ENCODE results near the gene TAF6.
A peak's percentile ranks its signal among the peaks of the same experiment; 100 is the strongest.

TAF6 gene

DNA sequence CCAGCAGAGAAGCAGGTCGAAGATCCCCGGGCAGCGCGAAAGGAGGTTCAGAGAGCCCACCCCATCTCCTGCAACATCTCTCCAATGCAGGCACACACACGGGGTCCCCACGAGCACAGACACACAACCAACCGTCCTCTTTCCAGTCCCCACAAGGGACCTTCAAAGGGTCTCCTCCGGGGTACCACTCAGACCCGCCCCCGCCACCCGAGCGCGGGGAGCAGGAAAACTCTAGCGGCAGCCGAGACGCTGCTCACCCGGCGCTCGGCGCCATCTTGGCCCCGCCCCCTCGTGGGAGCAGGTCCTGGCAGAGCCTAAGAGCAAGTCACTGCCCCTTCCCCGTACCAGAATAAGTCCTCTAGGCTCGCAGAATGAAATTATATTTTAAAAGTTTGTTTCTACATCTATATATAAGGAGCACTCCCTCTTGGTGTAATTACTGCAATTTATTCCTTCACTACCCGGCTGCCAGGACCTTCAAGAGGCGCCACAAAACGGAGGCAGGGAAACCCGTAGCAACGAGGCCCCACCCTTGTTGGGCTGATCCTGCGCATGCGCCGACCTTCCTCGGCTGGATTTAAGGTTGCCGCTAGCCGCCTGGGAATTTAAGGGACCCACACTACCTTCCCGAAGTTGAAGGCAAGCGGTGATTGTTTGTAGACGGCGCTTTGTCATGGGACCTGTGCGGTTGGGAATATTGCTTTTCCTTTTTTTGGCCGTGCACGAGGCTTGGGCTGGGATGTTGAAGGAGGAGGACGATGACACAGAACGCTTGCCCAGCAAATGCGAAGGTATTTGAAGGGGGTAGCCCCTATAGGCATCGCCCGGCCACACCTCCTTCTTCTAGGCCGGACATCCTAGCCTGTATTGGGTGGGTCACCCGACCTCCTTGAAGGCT lies at the start of gene TAF6, which contains the start of gene CNPY4:
TAF6 (minus strand) TSS at position 287 of the 898 bp plus-strand sequence. CDS start 5,149 bp downstream, outside the sequence.
CNPY4 (plus strand) TSS at position 563 of the 898 bp plus-strand sequence; CDS start at position 674, 111 bp downstream.
- DNase-seq = peak; percentile 64 to 94 (median 90)

DNA sequence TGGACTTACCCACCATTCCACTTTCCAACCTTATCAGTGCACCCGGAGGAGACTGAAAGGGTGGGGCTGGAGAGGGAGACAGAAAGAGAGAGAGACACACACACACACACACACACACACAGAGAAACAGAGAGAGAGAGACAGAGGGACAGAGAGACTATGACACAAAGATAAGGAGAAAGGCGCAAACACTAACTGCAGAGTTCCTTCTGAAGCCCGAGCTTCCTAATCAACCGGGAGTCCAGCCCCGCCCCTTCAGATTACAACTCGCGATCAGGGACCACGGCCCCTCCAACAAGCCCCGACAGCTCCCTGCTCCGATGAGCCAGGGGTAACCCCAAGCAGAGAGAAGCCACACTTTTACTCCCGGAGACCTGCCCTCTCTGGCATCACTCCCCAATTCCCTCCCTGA lies 48.8 kb upstream of the TAF6 start:
- no peak for DNase-seq

DNA sequence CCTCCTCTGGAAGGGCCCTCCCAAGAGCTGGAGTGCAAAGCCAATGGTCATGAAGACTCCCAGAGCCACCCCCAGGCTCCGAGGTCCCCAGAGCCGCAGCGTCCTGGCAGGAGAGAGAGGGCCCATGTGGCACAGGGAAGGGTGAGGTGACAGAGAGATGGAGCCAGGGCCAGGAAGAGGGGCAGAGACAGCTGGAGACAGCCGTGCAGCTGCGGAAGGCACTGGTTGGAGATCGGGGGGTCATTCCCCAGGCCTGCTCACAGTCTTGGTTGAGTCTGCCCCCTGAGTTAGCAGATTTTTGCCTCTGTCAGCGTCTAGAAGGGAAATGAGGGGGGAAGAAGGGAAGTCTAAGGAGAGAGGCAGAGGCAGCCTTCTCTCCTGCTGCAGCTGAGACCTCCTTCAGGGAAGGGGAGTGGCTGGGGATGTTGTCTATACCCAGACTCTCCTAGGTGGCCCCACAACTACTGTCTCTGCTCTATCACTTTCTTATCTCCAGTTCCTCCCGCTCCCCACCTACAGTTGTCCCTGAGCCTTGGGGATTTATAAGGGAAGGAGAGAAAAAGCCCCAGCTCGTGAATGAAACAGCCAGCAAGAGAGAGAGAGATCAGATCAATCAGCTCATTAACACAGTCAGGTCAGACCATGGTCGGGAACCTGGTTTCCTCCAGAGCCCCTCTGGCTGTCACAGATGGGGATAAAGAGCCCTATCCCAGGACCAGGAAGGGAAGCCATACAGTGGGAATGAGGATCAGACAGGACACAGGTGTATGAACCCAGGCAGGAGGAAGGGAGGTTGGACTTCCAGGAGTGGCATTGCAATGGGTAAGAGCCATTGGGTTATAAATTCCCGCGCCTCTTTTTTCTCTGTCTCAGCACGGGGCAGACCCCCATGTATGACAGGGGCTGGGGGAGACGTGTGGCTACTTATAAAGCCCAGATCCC lies 48.1 kb upstream of the TAF6 start:
- peak in 1 of 14 donors; percentile 12 for DNase-seq

DNA sequence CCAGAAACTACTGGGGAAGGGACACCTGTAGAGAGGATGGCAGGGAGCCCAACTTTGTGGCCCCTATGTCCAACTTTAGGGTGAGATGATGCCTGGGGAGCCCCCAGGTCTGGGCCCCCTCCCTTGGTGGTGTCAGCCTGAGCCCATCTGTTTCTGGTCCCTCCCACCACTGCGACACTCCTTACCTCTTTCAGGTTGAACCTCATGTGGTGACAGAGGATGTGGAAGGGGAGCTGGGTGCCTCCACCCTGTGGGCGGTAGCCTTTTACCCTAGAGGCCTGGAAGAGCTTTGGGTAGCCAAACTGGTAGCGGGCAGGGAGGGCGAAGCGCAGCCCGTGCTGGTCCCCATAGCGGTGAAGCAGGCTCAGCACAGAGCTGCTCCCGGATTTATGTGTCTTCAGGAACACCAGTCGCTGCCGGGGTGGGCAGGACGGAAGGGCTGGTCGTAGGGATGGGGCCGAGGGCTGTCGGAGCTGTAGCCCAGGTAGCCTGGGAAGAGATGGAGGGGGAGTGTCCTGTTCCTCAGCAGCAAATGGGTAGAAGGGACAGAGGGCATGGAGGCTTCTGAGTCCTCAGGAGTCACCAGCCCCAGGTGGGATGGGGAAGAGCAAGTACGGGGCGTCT lies 47.3 kb upstream of the TAF6 start:
- no peak for DNase-seq

DNA sequence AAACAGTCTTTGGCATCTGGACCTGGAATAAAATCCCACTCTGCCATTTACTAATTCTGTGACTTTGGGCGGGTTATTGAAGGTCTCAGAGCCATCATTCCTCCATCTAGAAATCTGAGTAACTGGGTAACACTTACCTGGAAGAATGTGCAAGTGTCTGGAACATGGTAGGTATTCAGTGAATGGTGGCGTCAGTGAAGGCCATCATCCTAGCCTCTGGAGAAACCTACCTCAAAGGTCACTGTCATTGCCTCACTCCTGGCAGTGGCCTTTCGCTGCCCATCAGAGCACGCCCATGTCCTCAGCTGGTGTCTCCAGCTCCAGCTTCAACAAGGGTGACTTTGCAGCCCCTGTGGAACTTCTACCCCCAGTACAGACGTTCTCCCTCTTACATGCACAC lies 44.7 kb upstream of the TAF6 start:
- DNase-seq = no peak

DNA sequence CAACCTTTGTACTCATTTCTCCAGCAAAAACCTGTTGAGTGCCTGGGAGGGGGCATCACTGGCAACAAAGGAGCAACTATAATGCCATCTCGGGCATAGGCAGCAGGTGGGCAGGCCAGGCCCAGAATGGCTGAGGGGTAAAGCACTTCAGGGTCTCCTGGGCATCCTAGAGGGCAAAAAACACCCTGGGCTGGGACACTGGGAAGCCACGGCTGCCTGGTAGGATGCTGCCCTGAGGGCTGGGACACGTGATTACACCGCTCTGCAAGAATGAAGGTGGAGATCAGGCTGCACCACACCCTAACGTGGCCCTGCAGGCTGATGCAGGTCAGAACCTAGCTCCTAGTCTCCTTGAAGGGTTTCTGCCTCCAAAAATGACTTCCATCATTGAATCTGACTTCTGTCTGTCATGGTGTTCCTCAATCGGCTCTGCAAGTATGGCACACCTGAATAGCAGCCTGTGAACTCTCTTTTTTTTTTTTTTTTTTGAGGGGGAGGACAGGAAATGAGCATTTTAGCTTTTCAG lies 43.9 kb upstream of the TAF6 start:
- no peak for DNase-seq

DNA sequence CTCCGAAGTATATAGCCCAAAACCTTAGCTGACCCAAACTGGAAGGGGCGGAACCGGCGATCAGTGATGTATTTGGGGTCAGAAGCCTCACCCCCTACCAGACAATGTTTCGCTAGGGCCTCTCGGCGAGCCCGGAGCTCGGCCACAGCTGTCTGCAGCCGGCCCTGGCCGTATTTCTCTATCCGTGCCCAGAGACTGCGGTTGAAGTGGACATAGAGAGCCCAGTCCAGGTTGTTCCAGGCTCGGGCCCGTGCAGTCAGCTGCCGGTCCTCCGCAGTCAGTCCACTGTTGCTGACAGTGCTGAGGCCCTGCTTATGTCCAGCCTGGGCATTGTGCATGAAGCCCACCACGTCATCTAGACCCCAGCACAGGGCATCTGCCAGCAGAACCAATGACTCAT lies 40.9 kb upstream of the TAF6 start:
- DNase-seq = no peak

DNA sequence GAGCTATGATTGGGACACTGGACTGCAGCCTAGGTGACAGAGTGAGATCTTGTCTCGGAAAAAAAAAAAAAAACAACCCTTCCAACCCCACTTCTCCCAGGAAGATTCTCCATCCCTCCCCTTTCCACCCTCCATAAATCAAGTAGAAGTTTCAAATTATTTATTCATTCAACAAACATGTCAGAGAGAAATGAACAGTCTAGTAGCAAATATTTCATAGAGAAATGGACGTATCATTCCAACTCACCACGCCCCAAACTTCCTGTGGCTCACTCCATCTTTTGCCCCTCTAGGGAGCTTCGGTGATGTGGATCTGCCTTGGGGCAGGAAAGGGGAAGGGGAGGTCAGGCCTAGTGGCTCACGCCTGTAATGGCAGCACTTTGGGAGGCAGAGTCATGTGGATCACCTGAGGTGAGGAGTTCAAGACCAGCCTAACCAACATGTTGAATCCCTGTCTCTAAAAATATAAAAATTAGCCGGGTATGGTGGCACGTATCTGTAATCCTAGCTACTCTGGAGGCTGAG lies 40.0 kb upstream of the TAF6 start:
- DNase-seq = no peak

DNA sequence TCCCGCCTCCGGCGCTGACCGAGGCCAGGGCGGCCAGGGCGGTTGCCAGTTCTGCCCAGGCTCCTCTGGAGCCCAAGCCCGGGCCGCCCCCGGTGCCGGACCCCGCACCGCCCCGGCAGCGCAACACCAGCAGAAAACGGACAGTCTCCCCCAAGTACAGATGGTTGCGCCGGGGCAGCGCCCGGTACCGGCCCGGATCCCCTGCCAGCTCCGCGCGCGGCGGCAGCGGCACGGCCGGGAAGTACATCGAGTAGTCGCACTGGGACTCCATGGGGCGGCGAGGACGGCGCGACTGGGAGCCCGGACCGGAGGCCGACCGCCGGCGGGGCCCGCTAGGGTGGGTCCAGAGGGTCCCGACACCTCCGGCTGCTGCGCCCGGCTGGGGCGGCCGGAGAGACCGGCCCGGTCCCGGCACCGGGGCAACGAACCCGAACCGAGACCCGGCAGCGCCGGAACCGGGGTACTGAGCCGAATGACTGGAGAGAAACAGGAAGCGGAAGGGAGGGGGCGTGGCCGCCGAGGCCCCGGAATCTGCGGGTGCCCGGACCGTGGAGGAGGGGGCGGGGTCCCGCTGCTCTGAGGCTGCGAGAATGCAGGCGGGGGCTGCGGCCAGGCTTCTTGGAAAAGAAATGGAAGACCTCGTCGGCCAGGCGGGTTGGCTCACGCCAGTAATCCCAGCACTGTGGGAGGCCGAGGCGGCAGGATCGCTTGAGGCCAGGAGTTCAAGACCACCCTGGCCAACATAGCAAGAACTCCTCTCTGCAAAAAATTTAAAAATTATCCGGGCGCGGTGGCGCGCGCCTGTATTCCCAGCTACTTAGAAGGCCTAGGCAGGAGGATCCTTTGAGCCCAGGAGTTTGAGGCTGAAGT lies 39.3 kb upstream of the TAF6 start, which contains the start of gene TRAPPC14:
TRAPPC14 (minus strand) TSS at position 495 of the 870 bp plus-strand sequence; CDS start at position 271, 224 bp downstream.
- peak; percentile 25 to 88 (median 78) for DNase-seq

DNA sequence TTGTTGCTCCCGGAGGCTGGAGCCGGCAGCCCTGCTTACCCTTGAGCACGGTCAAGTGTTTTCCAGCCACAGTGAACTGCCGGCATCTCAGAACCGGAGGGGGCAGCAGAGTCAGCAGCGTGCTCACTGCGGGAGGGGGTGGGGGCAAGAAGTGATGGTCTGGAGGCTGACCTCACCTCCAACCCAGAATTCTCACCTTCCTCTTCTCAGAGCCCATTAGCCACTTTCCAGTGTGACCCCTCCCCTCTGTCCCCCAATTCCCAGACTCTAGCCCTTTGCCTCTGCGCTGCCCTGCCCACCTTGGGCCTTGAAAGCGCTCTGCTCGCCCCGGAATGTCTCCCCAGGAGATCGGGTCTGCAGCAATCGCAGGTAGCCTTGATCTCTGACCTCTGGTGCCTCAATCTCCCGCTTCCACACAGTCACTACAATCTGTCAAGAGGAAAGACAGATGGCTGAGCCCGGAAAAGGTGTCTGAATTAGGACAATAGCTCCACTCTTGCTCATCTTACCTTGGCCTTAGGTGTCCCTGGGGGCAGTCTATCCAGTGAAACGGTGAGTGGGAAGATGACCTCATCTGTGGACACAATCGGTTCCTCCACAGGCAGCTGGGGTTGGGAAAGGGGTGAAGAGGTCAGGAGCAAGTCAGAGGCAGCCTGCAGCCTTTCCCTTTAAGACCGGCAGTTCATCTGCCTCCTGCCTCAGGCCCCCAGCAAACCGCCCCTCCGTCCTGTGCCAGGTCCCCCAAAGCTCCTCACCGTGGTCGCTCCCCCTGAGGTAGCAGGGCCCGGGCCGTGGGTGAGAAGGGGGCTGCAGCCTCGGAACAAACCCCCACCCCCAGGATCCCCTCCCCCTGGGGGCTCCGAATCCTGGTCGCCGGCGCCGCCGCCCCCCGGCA lies 38.4 kb upstream of the TAF6 start:
- DNase-seq = peak in 2 of 14 donors; percentile 19 to 24

DNA sequence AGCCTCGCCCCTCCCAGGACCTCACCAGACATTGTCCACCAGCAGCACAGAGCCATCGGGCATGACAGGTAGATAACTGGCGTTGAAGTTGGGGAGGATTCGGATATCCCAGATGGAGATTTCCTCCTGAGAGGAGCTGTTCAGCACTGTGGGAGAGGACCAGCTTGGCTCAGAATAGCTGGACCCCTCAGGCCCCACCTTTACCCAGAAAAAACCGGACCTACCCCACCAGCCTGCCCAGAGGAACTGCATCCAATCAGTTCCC lies 37.8 kb upstream of the TAF6 start:
- no peak for DNase-seq

DNA sequence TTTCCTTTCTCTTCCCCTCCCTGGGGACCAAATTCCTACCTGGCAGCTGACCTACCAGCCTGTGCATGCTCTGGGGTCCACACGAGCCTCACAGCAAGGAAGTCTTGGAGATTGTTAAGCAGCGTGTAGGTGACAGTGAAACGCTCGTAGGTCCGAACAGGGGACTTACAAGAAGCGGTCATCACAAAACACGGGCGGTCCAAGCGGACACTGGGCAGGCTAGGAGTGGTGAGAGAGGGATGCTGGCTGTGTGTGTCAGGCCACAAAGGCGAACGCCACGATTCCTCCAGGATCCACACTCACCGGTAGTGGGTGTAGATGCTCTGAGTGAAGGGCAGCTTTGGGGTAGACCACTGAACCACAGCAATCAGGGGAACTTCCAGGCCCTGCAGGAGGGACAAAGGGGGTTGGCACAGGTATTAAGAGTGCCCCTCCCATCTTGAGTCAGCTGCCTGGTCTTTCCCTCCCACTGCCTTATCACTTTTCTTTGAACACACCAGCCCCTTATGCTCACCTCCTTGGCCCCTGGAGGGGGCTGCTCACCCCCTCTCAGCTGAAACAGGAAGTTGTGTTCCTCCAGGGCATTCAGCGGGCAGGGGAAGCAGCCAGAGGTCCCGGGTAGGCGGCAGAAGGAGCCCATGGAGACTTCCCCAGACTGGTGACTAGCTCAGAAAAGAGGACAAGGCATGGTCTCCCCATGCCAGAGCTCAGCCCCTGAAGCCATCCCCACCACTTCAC lies 37.3 kb upstream of the TAF6 start:
- DNase-seq = no peak

DNA sequence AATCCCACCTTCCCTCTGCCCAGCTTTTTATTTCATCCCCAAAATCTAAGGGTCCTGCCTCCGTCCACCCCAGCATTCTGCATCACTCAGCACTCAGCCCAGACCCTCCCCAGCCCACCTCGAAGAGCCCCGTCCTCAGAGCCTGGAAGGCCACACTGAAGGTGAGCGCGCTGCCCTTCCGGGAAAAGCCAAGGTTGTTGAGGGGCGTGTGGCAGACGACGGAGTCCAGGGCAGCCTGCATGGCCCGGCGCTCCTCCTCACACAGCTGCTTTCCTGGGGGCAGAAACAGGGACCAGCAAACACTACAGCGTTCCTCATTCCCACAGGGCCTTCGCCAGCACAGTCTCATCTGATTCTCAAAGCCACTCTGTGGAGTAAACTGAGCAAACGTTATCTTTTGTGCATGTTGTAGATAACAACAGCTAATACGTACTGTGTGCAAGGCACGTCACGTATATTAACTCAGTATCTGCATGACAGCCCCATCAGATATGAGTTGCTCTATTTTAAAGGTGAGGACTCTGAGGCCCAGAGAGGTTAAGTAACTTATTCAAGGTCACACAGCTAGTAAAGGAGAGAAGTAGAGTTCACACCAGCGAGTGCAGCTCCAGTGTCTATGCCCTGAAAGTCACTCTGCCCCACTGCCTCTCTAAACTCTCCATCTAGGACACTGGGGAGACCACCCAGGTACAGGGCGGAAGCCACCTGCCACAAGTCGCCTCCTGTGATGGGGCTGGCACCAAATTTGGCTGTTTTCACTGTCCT lies 36.6 kb upstream of the TAF6 start:
- no peak for DNase-seq

DNA sequence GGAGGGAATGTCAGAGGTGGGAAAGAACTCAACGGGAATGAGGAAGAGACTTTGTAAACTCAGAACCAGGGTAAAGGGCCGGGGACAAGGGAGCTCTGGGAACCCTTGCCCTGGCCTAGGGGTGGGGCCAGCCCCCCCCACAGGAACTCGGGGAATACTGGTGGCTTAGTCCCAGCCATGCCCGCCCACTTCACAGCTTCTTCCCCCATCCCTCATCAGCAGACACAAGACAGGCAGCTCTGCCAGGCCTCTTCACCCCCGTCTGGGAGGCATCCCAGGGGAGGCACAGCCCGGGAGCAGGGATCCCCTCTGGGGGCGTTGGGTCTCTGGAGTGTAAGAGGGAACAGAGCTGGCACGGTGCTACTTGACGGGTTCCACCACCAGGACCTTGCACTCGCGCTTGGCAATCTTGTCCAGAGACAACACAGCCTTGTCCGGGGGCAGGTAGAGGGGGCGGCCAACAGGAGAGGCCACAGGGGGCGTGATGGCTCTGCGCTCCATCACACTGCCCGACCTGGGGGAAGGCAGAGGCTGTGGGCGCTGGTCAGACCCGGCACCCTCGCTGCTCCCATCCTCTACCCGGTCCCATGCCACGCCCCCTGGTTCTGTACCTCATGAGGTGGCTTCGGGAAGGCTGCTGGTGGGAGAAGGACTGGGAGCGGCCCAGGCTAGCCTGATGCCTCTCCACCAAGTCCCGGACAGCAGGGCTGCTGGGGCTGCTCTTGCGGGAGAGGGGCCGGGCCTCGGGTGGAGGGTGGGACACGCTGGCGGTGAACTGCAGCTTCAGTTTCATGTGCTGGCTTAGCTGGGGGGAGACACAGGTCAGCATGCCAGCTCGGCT lies 35.7 kb upstream of the TAF6 start:
- no peak for DNase-seq

DNA sequence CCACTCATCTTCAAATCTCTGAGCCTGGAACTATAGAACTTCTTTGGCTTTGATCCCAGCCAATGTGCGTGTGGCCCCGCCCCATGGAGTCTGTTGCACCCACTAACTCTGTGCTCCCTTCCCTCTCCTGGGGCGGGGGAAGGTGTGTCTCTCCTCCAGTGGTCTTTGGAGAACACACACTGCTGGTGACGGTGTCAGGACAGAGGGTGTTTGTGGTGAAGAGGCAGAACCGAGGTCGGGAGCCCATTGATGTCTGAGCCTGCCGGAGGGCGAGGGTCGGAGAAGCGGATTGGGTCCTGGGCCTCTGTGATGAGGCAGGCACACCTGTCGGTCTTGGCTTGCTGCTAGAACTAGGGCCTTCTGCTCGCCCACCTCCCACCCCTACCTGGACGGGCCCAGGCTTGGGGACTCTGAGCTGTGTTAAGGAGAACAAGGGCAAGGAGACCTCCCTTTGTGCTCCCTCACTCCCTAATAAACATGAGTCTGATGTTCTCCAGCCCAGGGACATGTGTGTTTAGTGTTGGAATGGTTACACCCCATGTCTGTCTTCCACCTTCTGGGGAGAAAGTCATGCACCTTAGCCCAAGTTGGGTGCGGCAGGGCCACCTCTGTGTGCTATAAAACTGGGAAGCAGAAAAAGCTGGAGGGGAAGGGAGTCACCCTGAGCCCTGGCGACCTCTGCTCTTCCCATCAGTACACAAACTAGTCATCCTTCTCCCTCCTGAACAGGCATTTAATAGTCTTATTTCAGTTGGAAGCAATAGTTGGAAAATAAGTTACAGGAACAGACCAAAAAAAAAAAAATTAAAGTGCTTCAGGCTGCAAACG lies 34.8 kb upstream of the TAF6 start:
- DNase-seq = no peak

DNA sequence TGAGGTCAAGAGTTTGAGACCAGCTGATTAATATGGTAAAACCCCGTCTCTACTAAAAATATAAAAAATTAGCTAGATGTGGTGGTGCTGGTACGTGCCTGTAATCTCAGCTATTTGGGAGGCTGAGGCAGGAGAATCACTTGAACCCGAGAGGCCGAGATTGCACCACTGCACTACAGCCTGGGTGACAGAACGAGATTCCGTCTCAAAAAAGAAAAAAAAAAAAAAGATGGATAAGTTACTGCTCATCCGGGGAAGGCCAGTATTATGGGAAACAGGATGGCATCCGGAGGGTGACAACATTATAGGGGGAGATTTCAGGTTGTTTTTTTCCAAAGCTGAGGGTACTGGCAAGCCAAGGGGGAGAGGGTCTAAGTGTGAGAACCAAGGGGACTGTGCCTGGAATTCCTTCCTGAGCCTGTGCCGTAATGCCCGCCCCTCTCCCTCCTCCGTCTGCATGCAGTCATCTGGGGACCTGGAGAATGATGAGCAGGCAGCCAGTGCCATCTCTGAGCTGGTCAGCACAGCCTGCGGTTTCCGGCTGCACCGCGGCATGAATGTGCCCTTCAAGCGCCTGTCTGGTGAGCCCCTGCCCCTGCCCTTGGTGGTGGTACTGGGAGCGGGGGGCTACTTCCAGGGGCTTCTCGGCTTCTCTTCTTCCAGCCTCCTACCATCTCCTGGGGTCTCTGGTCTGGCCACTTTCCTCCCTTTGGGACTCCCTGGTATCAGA lies 33.9 kb upstream of the TAF6 start:
- DNase-seq = no peak

All from C1 segment of cervical spinal cord (tissue), 14 donors.